ENCODE data around the gene OSBPL1A.

DNA sequence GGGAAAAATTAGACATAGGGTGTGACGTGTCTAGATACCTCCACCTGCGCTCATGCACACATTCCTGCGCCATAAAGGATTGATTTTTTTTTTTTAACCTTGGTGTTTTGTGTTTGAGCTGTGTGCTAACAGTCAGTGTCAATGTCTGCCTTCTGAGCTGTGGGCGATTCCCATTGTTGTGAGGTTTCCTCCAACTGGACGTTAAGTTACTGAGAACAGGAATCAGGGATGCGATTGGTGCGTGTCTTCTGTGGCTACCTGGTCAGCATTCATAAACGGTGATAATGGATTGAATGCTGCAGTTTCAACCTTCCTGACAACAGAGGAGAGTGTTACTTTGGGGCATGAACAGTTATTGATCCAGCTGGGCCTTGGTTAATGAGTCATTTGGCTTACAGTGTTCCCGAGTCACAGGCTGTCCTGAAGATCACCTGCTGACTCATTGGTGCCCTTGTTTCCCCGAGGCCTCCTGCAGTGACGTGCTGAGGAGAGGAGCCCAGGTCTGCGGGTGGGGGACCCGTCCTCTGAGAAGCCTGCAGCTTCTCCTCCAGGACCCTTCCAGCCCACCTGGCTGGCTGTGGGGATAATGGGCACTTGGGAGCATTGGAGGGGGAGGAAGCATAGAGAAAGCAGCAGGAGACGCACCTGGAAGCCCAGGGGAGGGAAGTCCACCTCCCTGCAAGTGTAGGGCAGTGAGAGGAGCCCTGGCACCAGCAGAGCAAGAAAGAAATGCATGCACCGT is 284.6 kb downstream of the OSBPL1A start:
- TF ChIP-seq TAF1 (IDR thresholded peaks at IDR 0.05; ENCODE audit: borderline replicate concordance, low read depth, low read length) (no peak), POLR2A (IDR thresholded peaks at IDR 0.05; ENCODE audit: low read depth, low read length) (no peak)
